Stimulated activated CD8-positive, alpha-beta memory T cell treated with anti-CD3 and anti-CD28 coated beads, Interleukin-12 subunit alpha, Interleukin-12 subunit beta, amount 100 ng/mL, for 1 hour (primary cell): ENCODE results near the gene TENM4.
"Not testable (repeated sequence)": the region's sequence is repeated elsewhere in the genome, so short reads cannot be mapped to it uniquely, and the experiment has no call there.

Experiments
- DNase-seq: peaks from one replicate; pipeline ENCODE4 v3.0.0-alpha.2; 2020; ENCODE audit warnings: low read depth

The TENM4 gene

GRCh38 chr11:78901831-78902230 is 539.0 kb downstream of the TENM4 start:
- DNase-seq, result no peak

GRCh38 chr11:78898266-78898775 is 542.5 kb downstream of the TENM4 start:
- no peak for DNase-seq

- no peak for DNase-seq
Measured at GRCh38 chr11:78893996-78894395, 546.8 kb downstream of the TENM4 start.

- DNase-seq, result no peak
Measured at GRCh38 chr11:78889698-78890097, 551.1 kb downstream of the TENM4 start.

GRCh38 chr11:78886616-78887015 is 554.2 kb downstream of the TENM4 start:
- DNase-seq, result no peak

- no peak for DNase-seq
Measured at GRCh38 chr11:78884761-78885160, 556.1 kb downstream of the TENM4 start.

GRCh38 chr11:78883506-78883905 is 557.3 kb downstream of the TENM4 start:
- DNase-seq, result no peak

GRCh38 chr11:78879094-78879980 is 561.5 kb downstream of the TENM4 start:
- not testable (repeated sequence) for DNase-seq

GRCh38 chr11:78878631-78879030 is 562.2 kb downstream of the TENM4 start:
- DNase-seq, result no peak

GRCh38 chr11:78876676-78877075 is 564.2 kb downstream of the TENM4 start:
- DNase-seq, result no peak

GRCh38 chr11:78870655-78871054 is 570.2 kb downstream of the TENM4 start:
- no peak for DNase-seq

- no peak for DNase-seq
Measured at GRCh38 chr11:78869293-78869692, 571.5 kb downstream of the TENM4 start.

GRCh38 chr11:78868563-78868962 is 572.3 kb downstream of the TENM4 start:
- no peak for DNase-seq

GRCh38 chr11:78860720-78861422 is 580.0 kb downstream of the TENM4 start:
- no peak for DNase-seq

GRCh38 chr11:78857688-78858087 is 583.1 kb downstream of the TENM4 start:
- no peak for DNase-seq

GRCh38 chr11:78856211-78856610 is 584.6 kb downstream of the TENM4 start:
- no peak for DNase-seq

GRCh38 chr11:78855116-78855515 is 585.7 kb downstream of the TENM4 start:
- no peak for DNase-seq

GRCh38 chr11:78853521-78853920 is 587.3 kb downstream of the TENM4 start:
- DNase-seq, result no peak

- DNase-seq, result no peak
Measured at GRCh38 chr11:78851878-78852586, 588.8 kb downstream of the TENM4 start.

GRCh38 chr11:78850078-78850477 is 590.8 kb downstream of the TENM4 start:
- DNase-seq, result no peak

GRCh38 chr11:78846269-78846668 is 594.6 kb downstream of the TENM4 start:
- DNase-seq, result no peak

- DNase-seq, result no peak
Measured at GRCh38 chr11:78845496-78845895, 595.3 kb downstream of the TENM4 start.
